ENCODE measurements around the gene MOXD1.
"Not testable (repeated sequence)": the region's sequence is repeated elsewhere in the genome, so short reads cannot be mapped to it uniquely, and the experiment has no call there.

Gene MOXD1

GRCh38 chr6:132287101-132287500 lies 114.2 kb downstream of the MOXD1 start:
- FAIRE-seq (no peak), DNase-seq (ENCODE audit: extremely low spot score, insufficient read length, low read depth) (no peak)

GRCh38 chr6:132286298-132287019 lies 114.8 kb downstream of the MOXD1 start:
- no peak for FAIRE-seq
- no peak for DNase-seq (ENCODE audit: extremely low spot score, insufficient read length, low read depth)

GRCh38 chr6:132285004-132285780 lies 116.1 kb downstream of the MOXD1 start:
- no peak for DNase-seq (ENCODE audit: extremely low spot score, insufficient read length, low read depth)
- FAIRE-seq, result no peak

- no peak for DNase-seq (ENCODE audit: extremely low spot score, insufficient read length, low read depth)
- no peak for FAIRE-seq
These were observed 118.6 kb downstream of the MOXD1 start for GRCh38 chr6:132282696-132283095.

- no peak for DNase-seq (ENCODE audit: extremely low spot score, insufficient read length, low read depth)
- FAIRE-seq, result no peak
These were observed 120.8 kb downstream of the MOXD1 start for GRCh38 chr6:132280436-132280835.

GRCh38 chr6:132279592-132280139 lies 121.6 kb downstream of the MOXD1 start:
- FAIRE-seq, result peak; percentile 93
- no peak for DNase-seq (ENCODE audit: extremely low spot score, insufficient read length, low read depth)

- FAIRE-seq (no peak), DNase-seq (ENCODE audit: extremely low spot score, insufficient read length, low read depth) (no peak)
These were observed 126.0 kb downstream of the MOXD1 start for GRCh38 chr6:132275066-132275970.

GRCh38 chr6:132272776-132273175 lies 128.5 kb downstream of the MOXD1 start:
- FAIRE-seq (no peak), DNase-seq (ENCODE audit: extremely low spot score, insufficient read length, low read depth) (no peak)

GRCh38 chr6:132270726-132271402 lies 130.4 kb downstream of the MOXD1 start:
- DNase-seq (ENCODE audit: extremely low spot score, insufficient read length, low read depth), result no peak
- no peak for FAIRE-seq

- not testable (repeated sequence) for FAIRE-seq; DNase-seq (ENCODE audit: extremely low spot score, insufficient read length, low read depth)
These were observed 132.6 kb downstream of the MOXD1 start for GRCh38 chr6:132268666-132269065.

- FAIRE-seq, result no peak
- no peak for DNase-seq (ENCODE audit: extremely low spot score, insufficient read length, low read depth)
These were observed 133.1 kb downstream of the MOXD1 start for GRCh38 chr6:132268209-132268608.

- DNase-seq (ENCODE audit: extremely low spot score, insufficient read length, low read depth), result no peak
- FAIRE-seq, result peak; percentile 9
These were observed 135.7 kb downstream of the MOXD1 start for GRCh38 chr6:132265451-132266097.

- DNase-seq (ENCODE audit: extremely low spot score, insufficient read length, low read depth) (no peak), FAIRE-seq (no peak)
These were observed 137.2 kb downstream of the MOXD1 start for GRCh38 chr6:132264021-132264500.

GRCh38 chr6:132261354-132261753 lies 139.9 kb downstream of the MOXD1 start:
- no peak for DNase-seq (ENCODE audit: extremely low spot score, insufficient read length, low read depth)
- FAIRE-seq, result no peak

GRCh38 chr6:132259070-132259469 lies 142.2 kb downstream of the MOXD1 start:
- DNase-seq (ENCODE audit: extremely low spot score, insufficient read length, low read depth), result no peak
- FAIRE-seq, result no peak

GRCh38 chr6:132257561-132257960 lies 143.7 kb downstream of the MOXD1 start:
- FAIRE-seq (no peak), DNase-seq (ENCODE audit: extremely low spot score, insufficient read length, low read depth) (no peak)

GRCh38 chr6:132256457-132256856 lies 144.8 kb downstream of the MOXD1 start:
- no peak for DNase-seq (ENCODE audit: extremely low spot score, insufficient read length, low read depth)
- no peak for FAIRE-seq

GRCh38 chr6:132253906-132254305 lies 147.4 kb downstream of the MOXD1 start:
- no peak for FAIRE-seq
- DNase-seq (ENCODE audit: extremely low spot score, insufficient read length, low read depth), result no peak

GRCh38 chr6:132253211-132253610 lies 148.1 kb downstream of the MOXD1 start:
- no peak for FAIRE-seq
- DNase-seq (ENCODE audit: extremely low spot score, insufficient read length, low read depth), result no peak
